ENCODE measurements around the gene TEC.

GRCh38 chr4:48137846-48138245 lies 131.8 kb downstream of the TEC start:
- no peak for TF ChIP-seq CTCF (IDR thresholded peaks at IDR 0.05)
- TF ChIP-seq POLR2A (IDR thresholded peaks at IDR 0.05): no peak
